ENCODE measurements around the gene UBE2N.
A peak's percentile ranks its signal among the peaks of the same experiment; 100 is the strongest.

Gene UBE2N

DNA sequence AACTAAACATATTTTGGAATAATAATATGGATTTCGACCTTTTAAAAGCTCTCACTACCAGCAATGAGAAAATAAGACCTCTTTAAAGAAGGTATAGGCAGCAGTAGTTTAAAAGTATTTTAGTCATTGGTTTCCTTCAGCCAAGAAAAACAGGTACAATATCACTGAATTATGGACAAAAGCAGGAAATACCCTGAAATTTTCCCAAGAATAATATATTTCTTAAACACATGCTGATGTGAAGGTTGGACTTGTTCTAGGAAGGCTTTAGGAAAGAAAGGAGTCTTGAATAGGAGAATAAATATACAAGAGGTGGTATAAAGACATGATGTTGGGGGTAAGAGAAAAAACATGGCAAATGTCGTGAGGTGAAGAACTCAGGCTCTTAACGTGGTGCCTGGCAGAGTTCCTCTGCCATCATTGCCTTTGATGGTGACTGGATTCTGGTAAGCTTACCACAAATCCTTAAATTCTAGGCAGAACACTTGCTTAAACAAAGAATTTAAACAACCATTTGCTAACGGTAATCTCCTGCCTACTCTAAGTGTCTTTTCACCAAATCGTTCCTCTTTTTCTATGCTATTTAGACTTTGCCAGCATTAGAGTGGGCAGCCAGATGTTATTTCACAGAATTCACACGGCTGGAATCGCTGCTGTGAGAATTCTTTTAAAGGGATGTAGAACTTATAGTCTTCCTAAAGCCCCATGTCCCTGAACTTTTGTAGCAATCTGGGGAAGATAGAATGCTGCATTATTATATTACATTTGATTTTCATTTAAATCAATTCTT lies 75.9 kb downstream of the UBE2N start:
- intact Hi-C loops (cut with DNase I): loop anchor here (10.0 kb wide), 1 partner anchor 191 kb away; no protein-coding TSS in a partner anchor

DNA sequence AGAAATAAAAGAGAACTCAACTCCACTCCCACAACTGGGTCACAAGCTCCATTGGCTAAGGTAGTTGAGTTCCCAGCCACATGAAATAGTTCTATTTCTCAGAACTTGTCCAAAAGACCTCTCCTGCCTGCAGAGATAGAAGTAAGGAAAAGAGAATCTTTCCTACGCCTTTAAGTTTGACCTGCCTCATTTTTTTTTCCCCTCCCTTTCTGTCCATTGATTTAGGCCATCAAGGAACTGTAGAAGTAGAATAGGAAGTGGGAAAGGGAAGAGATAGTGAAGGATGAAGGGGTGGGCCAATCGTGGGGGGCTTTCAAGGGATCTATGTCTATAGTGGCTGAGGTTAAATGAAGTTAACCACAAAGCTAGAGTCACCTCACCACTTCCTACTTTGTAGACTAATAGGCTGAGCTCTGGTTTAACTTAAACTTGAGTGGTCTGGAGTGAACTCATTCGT lies 77.9 kb downstream of the UBE2N start:
- DNase-seq: no peak
- intact Hi-C loops (cut with DNase I): loop anchor here (10.0 kb wide), 1 partner anchor 189 kb away; no protein-coding TSS in a partner anchor

More for the DNA sequence above, 75.9 kb downstream of the UBE2N start:
- DNase-seq: no peak

DNA sequence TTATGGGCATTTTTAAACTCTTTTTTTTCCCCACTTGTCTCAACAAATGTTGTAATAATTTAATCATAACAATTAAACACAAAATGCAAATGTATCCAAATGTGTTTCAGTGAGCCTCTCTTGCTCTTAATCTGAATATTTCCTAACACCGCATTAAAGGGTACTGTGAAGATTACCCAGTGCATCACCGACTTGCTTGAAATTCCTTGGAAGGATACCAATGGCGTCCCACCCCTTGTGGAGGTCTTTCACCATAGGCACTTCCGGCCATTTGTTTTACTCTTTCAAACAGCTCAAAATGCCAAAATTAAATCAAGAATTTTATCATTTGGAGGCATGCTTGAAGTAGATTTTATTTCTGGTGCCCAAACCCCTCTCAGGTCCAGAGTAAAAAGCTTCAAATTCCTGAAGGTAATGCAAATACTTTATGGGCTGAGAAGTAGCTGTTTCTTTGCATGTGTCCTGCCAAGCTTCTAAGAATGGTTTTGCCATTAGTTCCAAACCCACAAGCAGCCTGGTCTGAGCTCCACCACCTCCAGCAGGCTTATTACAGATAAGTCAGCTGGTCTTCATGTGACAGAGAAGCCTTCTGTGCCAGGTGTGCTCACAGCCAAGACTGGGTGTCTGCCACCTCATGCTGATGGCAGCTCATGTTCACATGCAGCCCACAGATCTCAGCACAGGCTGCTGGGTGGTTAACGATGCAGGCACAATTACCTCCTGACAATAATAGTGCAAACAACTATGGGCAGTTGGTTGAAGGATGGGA lies 80.4 kb downstream of the UBE2N start:
- intact Hi-C loops (cut with DNase I): loop anchor here (10.0 kb wide), 1 partner anchor 187 kb away; no protein-coding TSS in a partner anchor
- DNase-seq: peak in 8 of 10 donors; percentile 25 to 93 (median 58)

DNA sequence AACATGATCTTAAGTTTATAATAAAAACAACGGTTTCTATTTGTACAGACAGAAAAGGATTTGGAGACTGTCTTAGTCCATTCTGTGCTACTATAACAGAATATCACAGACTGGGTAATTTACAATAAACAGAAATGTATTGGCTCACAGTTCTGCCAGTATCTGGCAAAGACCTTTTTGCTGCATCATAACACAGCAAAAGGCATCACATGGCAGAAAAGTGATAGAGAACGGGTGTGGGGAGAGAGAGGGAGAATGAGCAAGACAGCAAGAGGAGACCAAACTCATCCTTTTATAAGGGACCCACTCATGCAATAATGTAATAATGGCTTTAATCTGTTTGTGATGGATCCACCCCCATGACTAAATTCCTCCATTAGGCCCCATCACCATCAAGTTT lies 81.1 kb downstream of the UBE2N start:
- intact Hi-C loops (cut with DNase I): loop anchor here (10.0 kb wide), 1 partner anchor 186 kb away; no protein-coding TSS in a partner anchor
- no peak for DNase-seq

DNA sequence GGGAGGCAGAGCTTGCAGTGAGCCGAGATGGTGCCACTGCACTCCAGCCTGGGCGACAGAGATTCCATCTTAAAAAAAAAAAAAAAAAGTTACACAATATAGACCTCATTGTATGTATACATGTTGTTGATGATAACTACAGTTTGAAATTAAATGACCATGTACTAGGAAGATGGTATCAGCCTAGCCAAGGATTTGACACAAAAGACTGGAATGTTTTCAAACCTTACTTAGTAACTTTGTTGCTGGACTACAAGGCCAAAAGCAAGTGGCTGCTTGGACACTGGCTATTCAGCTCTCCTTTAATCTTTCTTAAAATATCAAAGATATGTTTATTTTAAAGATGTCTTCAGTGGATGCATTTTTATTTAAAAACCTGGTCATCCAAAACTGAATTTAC lies 82.9 kb downstream of the UBE2N start:
- intact Hi-C loops (cut with DNase I): no loop called here
- DNase-seq: no peak

DNA sequence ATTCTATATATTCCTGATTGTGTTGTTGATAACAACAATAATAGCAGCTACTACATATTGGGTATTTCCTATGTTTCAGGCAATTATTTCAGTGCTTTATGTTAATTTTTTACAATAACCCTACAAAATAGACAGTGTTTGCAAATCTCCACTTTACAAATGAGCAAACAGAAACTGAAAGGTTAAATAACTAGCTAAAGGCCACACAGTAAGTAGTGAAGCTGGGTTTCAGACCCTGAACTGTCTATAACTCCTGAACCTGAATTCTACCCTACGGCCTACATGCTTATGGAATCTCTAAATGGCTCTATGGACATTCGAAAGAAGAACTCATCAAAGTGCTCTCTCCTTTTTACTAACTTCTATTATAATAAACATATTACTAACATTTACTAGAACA lies 83.7 kb downstream of the UBE2N start:
- intact Hi-C loops (cut with DNase I): no loop called here
- no peak for DNase-seq

DNA sequence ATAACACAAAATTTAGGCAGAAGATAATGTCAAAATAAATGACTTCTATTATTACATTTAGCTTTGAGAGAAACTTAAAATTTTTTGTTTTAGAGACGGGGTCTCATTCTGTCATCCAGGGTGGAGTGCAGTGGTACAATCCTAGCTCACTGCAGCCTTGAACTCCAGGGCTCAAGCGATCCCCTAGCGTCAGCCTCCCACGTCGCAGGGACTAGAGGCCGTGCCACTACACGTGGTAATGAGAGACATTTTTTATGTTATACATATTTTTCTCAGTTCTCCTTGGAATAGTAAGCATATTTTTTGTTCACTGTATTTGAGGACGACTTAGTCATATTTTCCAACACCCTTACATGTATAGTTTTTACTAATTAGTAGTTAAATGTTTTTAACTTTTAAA lies 85.5 kb downstream of the UBE2N start:
- intact Hi-C loops (cut with DNase I): no loop called here
- DNase-seq: no peak

Data from posterior cingulate gyrus (tissue), 11 donors.